HCT116 (cell line): ENCODE measurements around the gene CAB39L. TPM values are rescaled to one million over a fixed set of nuclear protein-coding genes. Genes with fewer than 3 reads are reported as not detected.

Experiments
- ATAC-seq: fragments of 200-7000 bp; cut with Tn5 transposase; 2 replicates; pipeline ENCODE4 v1.9.1; 2020; ENCODE audit warnings: mild to moderate bottlenecking, moderate library complexity
- BruUV-seq: library from RNA; stranded (reverse); fragments of 400-500 nt; replicated peaks from 2 replicates; lab custom pipeline; 2021; lab: Mats Ljungman, UMichigan
- CTCF ChIA-PET: fragments of 300-600 bp; sonication (Branson Sonifier 250); formaldehyde crosslinking; loops from one replicate; lab custom pipeline; 2021; ENCODE audit warnings: antibody characterized with exemption; lab: Charles Lee
- POLR2A ChIA-PET: fragments of 300-600, 350-600 bp; sonication (Branson Sonifier 250); formaldehyde crosslinking; loops from one replicate; lab custom pipeline; 2021; ENCODE audit warnings: antibody characterized with exemption; lab: Charles Lee
- RAD21 ChIA-PET, 2 experiments: fragments of 300-600 bp; sonication (Branson Sonifier 250); formaldehyde crosslinking; loops; one replicate each; lab custom pipeline; 2023; ENCODE audit warnings: low total read pairs in 2 of 2; ENCODE audit not compliant: uncharacterized antibody in 2 of 2, unreplicated experiment in 2 of 2, low non-redundant PET in 1 of 2; lab: Charles Lee
- DNase-seq: peaks from one replicate; pipeline ENCODE4 v3.0.0-alpha.2; 2010; ENCODE audit warnings: low read depth, low spot score
- H2AFZ ChIP-seq: fragments of 200-600 bp; shearing (Covaris generic), sonication (generic); 2 replicates; pipeline ENCODE4 v1.6.1; 2017; ENCODE audit warnings: low read depth, mixed run types, mixed read lengths, antibody characterized with exemption, low read length; ENCODE audit not compliant: poor library complexity, severe bottlenecking
- H3K27ac ChIP-seq: 2 replicates; pipeline ENCODE4 v1.5.1; 2012; ENCODE audit warnings: low read depth, low read length
- H3K27me3 ChIP-seq: fragments of 200-600 bp; sonication (generic); 2 replicates; pipeline ENCODE4 v1.6.1; 2016; ENCODE audit warnings: mixed run types, low read length, mixed read lengths; ENCODE audit not compliant: insufficient read depth
- H3K36me3 ChIP-seq, 2 experiments: fragments of 200-500 bp in 1 of 2; fragments of 200-600 bp in 1 of 2; sonication (Bioruptor generic) in 1 of 2; sonication (generic) in 1 of 2; 2 replicates each; pipeline versions ENCODE4 v1.5.1 to v1.6.1; 2014 to 2016; ENCODE audit warnings: low read length in 2 of 2, inconsistent platforms in 1 of 2, mixed read lengths in 1 of 2, mixed run types in 1 of 2; ENCODE audit not compliant: insufficient read depth in 2 of 2, control insufficient read depth in 1 of 2
- H3K4me1 ChIP-seq, 2 experiments: fragments of 200-600 bp in 1 of 2; sonication (generic) in 1 of 2; 2 replicates each; pipeline versions ENCODE4 v1.5.1 to v1.6.1; 2012 to 2017; ENCODE audit warnings: low read length in 2 of 2, inconsistent platforms in 1 of 2, mild to moderate bottlenecking in 1 of 2, mixed read lengths in 1 of 2, mixed run types in 1 of 2, moderate library complexity in 1 of 2; ENCODE audit not compliant: insufficient read depth in 2 of 2, control insufficient read depth in 1 of 2
- H3K4me2 ChIP-seq: fragments of 200-600 bp; sonication (generic); 2 replicates; pipeline ENCODE4 v1.6.1; 2017; ENCODE audit warnings: mixed run types, low read length, mixed read lengths
- H3K4me3 ChIP-seq, 2 experiments: fragments of 200-600 bp in 1 of 2; sonication (generic) in 1 of 2; replicated peaks in 1 of 2; 2 replicates each; pipeline ENCODE4 v1.5.1; 2011 to 2016; ENCODE audit warnings: low read length in 2 of 2, control low read depth in 1 of 2, low read depth in 1 of 2, mild to moderate bottlenecking in 1 of 2, mixed read lengths in 1 of 2, mixed run types in 1 of 2
- H3K79me2 ChIP-seq: fragments of 200-600 bp; sonication (generic); 2 replicates; pipeline ENCODE4 v1.6.1; 2017; ENCODE audit warnings: mild to moderate bottlenecking, mixed run types, low read length, moderate library complexity, mixed read lengths; ENCODE audit not compliant: insufficient read depth
- H3K9ac ChIP-seq: fragments of 200-600 bp; sonication (generic); 2 replicates; pipeline ENCODE4 v1.6.1; 2016; ENCODE audit warnings: low read length, mixed read lengths
- H3K9me2 ChIP-seq: fragments of 200-600 bp; sonication (generic), shearing (Covaris generic); 2 replicates; pipeline ENCODE4 v1.6.1; 2017; ENCODE audit warnings: mixed run types, mild to moderate bottlenecking, moderate library complexity; ENCODE audit not compliant: insufficient read depth
- H3K9me3 ChIP-seq, 2 experiments: fragments of 200-500 bp in 1 of 2; fragments of 200-600 bp in 1 of 2; sonication (Bioruptor generic) in 1 of 2; sonication (generic) in 1 of 2; 2 replicates each; pipeline ENCODE4 v1.6.1; 2014 to 2017; ENCODE audit warnings: low read length in 2 of 2, mixed read lengths in 2 of 2, inconsistent platforms in 1 of 2, low read depth in 1 of 2, mild to moderate bottlenecking in 1 of 2, mixed run types in 1 of 2, moderate library complexity in 1 of 2; ENCODE audit not compliant: control insufficient read depth in 1 of 2, insufficient read depth in 1 of 2
- H4K20me1 ChIP-seq: fragments of 200-600 bp; sonication (generic), shearing (Covaris generic); 2 replicates; pipeline ENCODE4 v1.6.1; 2017; ENCODE audit warnings: mixed run types, mild to moderate bottlenecking, moderate library complexity; ENCODE audit not compliant: insufficient read depth
- CBX3 ChIP-seq: IDR thresholded peaks from 2 replicates; pipeline ENCODE4 v1.6.1; 2012; ENCODE audit warnings: low read depth
- EGR1 ChIP-seq: IDR thresholded peaks from 2 replicates; pipeline ENCODE4 v1.6.1; 2012; ENCODE audit warnings: low read depth
- SRF ChIP-seq: IDR thresholded peaks from 2 replicates; pipeline ENCODE4 v1.6.1; 2012; ENCODE audit warnings: low read depth
- TCF7L2 ChIP-seq: IDR thresholded peaks from 2 replicates; pipeline ENCODE4 v1.7.0; 2011; ENCODE audit warnings: borderline replicate concordance, inconsistent platforms; ENCODE audit not compliant: insufficient read depth, insufficient read length; ENCODE audit errors: extremely low read depth
- intact Hi-C: fragments of 100-400 bp; cut with micrococcal nuclease; formaldehyde crosslinking; loops from 2 replicates; pipeline ENCODE4 v1.10.0; 2022
- total RNA-seq: library from RNA; stranded (reverse); gene quantifications from one replicate; pipeline ENCODE4 v1.2.1, GENCODE V29; 2021; ENCODE audit not compliant: unreplicated experiment
- TF ChIP-seq, protein P1 (sequence below): IDR thresholded peaks from 2 replicates; pipeline ENCODE4 v1.6.1; 2012; ENCODE audit warnings: low read depth

The CAB39L gene
- total RNA-seq, 1 experiment from 2014 or later = 6.1 TPM

DNA sequence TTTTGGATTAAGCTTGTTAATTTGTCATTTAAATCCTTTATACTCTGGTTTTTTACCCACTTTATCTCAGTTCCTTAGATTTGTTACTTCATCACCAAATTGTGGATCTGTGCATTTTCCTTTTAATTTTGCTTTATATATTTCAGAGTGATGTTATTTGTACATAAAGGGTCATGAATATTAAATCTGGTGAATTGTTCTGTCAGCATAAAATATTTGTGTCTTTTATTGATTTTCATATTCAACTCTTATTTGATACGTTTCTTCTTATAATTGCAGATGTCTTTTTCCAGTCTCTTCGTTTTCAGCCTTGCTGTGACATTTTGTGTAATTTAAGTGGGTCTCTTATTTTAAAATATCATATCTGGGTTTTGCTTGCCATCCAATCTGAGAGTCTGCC, 4.9 kb upstream of the CAB39L start (continued):
- TF ChIP-seq, protein P1, sequence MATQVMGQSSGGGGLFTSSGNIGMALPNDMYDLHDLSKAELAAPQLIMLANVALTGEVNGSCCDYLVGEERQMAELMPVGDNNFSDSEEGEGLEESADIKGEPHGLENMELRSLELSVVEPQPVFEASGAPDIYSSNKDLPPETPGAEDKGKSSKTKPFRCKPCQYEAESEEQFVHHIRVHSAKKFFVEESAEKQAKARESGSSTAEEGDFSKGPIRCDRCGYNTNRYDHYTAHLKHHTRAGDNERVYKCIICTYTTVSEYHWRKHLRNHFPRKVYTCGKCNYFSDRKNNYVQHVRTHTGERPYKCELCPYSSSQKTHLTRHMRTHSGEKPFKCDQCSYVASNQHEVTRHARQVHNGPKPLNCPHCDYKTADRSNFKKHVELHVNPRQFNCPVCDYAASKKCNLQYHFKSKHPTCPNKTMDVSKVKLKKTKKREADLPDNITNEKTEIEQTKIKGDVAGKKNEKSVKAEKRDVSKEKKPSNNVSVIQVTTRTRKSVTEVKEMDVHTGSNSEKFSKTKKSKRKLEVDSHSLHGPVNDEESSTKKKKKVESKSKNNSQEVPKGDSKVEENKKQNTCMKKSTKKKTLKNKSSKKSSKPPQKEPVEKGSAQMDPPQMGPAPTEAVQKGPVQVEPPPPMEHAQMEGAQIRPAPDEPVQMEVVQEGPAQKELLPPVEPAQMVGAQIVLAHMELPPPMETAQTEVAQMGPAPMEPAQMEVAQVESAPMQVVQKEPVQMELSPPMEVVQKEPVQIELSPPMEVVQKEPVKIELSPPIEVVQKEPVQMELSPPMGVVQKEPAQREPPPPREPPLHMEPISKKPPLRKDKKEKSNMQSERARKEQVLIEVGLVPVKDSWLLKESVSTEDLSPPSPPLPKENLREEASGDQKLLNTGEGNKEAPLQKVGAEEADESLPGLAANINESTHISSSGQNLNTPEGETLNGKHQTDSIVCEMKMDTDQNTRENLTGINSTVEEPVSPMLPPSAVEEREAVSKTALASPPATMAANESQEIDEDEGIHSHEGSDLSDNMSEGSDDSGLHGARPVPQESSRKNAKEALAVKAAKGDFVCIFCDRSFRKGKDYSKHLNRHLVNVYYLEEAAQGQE = no peak
- TF ChIP-seq TCF7L2 = no peak
- no peak for TF ChIP-seq EGR1
- TF ChIP-seq SRF = no peak

DNA sequence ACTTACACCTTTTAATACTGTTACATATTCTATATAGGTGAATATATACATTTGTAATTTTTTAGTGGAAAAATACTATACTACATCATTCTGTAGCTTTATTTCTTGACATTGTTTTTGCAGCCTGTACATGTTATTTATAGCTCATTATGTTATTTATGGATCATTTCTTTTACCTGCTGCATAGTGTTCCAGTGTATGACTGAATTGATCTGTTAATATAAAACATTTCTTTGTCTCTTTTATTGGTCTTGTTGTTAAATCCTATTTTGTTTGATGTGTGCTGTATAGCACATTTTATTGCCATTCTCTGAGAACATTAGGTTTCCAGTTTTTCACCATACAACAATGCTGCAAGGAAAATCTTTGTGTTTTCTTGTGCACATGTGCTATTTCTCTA, 2.6 kb upstream of the CAB39L start:
- TF ChIP-seq CBX3 = no peak
- Histone ChIP-seq H3K79me2 (peaks cover 20% of the 10 kb centered on the region), H3K27ac (peak overlapping the region; percentile 92; the same call in 1 of the 2 replicates), H4K20me1 (no peaks in the 10 kb centered on the region), H3K27me3 (no peaks in the 10 kb centered on the region), H2AFZ (peak overlapping the region; percentile 80), H3K4me3 (peak overlapping the region; percentile 72 to 76), H3K9me3 (no peaks in the 10 kb centered on the region), H3K4me2 (peak overlapping the region; percentile 86), H3K4me1 (peaks cover 16 to 21% of the 10 kb centered on the region in 2 experiments), H3K9me2 (no peaks in the 10 kb centered on the region), H3K36me3 (no peaks in the 10 kb centered on the region), H3K9ac (peak overlapping the region; percentile 71)
- ChIA-PET POLR2A (no interaction called here), RAD21 (no interaction called here), CTCF (no interaction called here)
- ATAC-seq (no peak), DNase-seq (no peak)
- intact Hi-C loops = loop anchor here (10.0 kb wide), 1 partner anchor 158 kb away; no protein-coding TSS in a partner anchor
- BruUV-seq = no TSS peak
